SW 1271 (cell line): Measurements from ENCODE around the gene MS4A10.

Experiments used
- DNase-seq, 2 experiments: peaks; one replicate each; lab custom pipeline; 2025; lab: John Stamatoyannopoulos, UW

Gene MS4A10

GRCh38 chr11:60825118-60825517 lies 40.0 kb downstream of the MS4A10 start:
- DNase-seq, result no peak

GRCh38 chr11:60825790-60826189 lies 40.7 kb downstream of the MS4A10 start:
- DNase-seq, result no peak

GRCh38 chr11:60830478-60831142 lies 45.5 kb downstream of the MS4A10 start:
- no peak for DNase-seq

GRCh38 chr11:60831143-60831500 lies 46.0 kb downstream of the MS4A10 start:
- DNase-seq, result peak in 1 of 2 experiments; percentile 75

- DNase-seq, result no peak
Measured at GRCh38 chr11:60831501-60832079, 46.5 kb downstream of the MS4A10 start.

- DNase-seq, result no peak
Measured at GRCh38 chr11:60834742-60835533, 49.8 kb downstream of the MS4A10 start.

GRCh38 chr11:60835534-60835846 lies 50.4 kb downstream of the MS4A10 start:
- DNase-seq, result no peak

GRCh38 chr11:60836866-60837515 lies 51.9 kb downstream of the MS4A10 start:
- no peak for DNase-seq

GRCh38 chr11:60838132-60838531 lies 53.0 kb downstream of the MS4A10 start:
- DNase-seq, result no peak

- DNase-seq, result no peak
Measured at GRCh38 chr11:60840470-60841430, 55.6 kb downstream of the MS4A10 start.

- DNase-seq, result peak; percentile 80 to 88
Measured at GRCh38 chr11:60841797-60842667, 56.9 kb downstream of the MS4A10 start, which contains the start of gene CCDC86. CCDC86 (plus strand) TSS chr11:60842113; CDS start chr11:60842125, 12 bp downstream.

GRCh38 chr11:60842668-60843600 lies 57.8 kb downstream of the MS4A10 start:
- DNase-seq, result no peak

GRCh38 chr11:60844045-60844869 lies 59.1 kb downstream of the MS4A10 start:
- DNase-seq, result no peak

- DNase-seq, result no peak
Measured at GRCh38 chr11:60844870-60845221, 59.7 kb downstream of the MS4A10 start.

- DNase-seq, result no peak
Measured at GRCh38 chr11:60845338-60845737, 60.2 kb downstream of the MS4A10 start.

- no peak for DNase-seq
Measured at GRCh38 chr11:60847281-60847680, 62.1 kb downstream of the MS4A10 start.

- no peak for DNase-seq
Measured at GRCh38 chr11:60847896-60848295, 62.8 kb downstream of the MS4A10 start.

GRCh38 chr11:60848714-60849151 lies 63.6 kb downstream of the MS4A10 start:
- DNase-seq, result no peak
